Measurements from ENCODE around the gene PPIP5K1.
"Not testable (repeated sequence)": the region's sequence is repeated elsewhere in the genome, so short reads cannot be mapped to it uniquely, and the experiment has no call there.

PPIP5K1 gene

GRCh38 chr15:43538091-43538490 lies 51.9 kb downstream of the PPIP5K1 start:
- Histone ChIP-seq H3K27ac (ENCODE audit: low read depth, low read length) (no peak overlapping the region), H3K9ac (ENCODE audit: low read length) (no peak overlapping the region), H3K27me3 (ENCODE audit: control insufficient read depth in 1 of 2, insufficient read depth in 2 of 2, low read length in 2 of 2) (no peaks in the 10 kb centered on the region), H3K4me3 (ENCODE audit: low read depth in 1 of 2, low read length in 2 of 2) (no peak overlapping the region), H3K36me3 (ENCODE audit: insufficient read depth, low read length) (peaks cover 22% of the 10 kb centered on the region), H3K4me1 (ENCODE audit: insufficient read depth, low read length) (no peaks in the 10 kb centered on the region), H3K9me3 (ENCODE audit: low read length) (no peaks in the 10 kb centered on the region)

GRCh38 chr15:43534897-43535296 lies 55.1 kb downstream of the PPIP5K1 start:
- H3K9ac ChIP-seq (ENCODE audit: low read length), result no peak overlapping the region
- no peak overlapping the region for H3K4me3 ChIP-seq (ENCODE audit: low read depth in 1 of 2, low read length in 2 of 2)
- no peaks in the 10 kb centered on the region for H3K27me3 ChIP-seq (ENCODE audit: control insufficient read depth in 1 of 2, insufficient read depth in 2 of 2, low read length in 2 of 2)
- peaks cover 23% of the 10 kb centered on the region for H3K36me3 ChIP-seq (ENCODE audit: insufficient read depth, low read length)
- no peak overlapping the region for H3K27ac ChIP-seq (ENCODE audit: low read depth, low read length)
- peaks cover 9% of the 10 kb centered on the region for H3K4me1 ChIP-seq (ENCODE audit: insufficient read depth, low read length)
- H3K9me3 ChIP-seq (ENCODE audit: low read length), result no peaks in the 10 kb centered on the region

- not testable (repeated sequence) for H3K4me3 ChIP-seq (ENCODE audit: low read depth in 1 of 2, low read length in 2 of 2); H3K9ac ChIP-seq (ENCODE audit: low read length); H3K9me3 ChIP-seq (ENCODE audit: low read length); H3K27ac ChIP-seq (ENCODE audit: low read depth, low read length); H3K27me3 ChIP-seq (ENCODE audit: control insufficient read depth in 1 of 2, insufficient read depth in 2 of 2, low read length in 2 of 2); H3K4me1 ChIP-seq (ENCODE audit: insufficient read depth, low read length)
- H3K36me3 ChIP-seq (ENCODE audit: insufficient read depth, low read length), result peaks cover 28% of the 10 kb centered on the region
Measured at GRCh38 chr15:43532826-43533225, 57.2 kb downstream of the PPIP5K1 start.

GRCh38 chr15:43531018-43531670 lies 58.9 kb downstream of the PPIP5K1 start:
- Histone ChIP-seq H3K4me3 (ENCODE audit: low read depth in 1 of 2, low read length in 2 of 2) (no peak overlapping the region), H3K4me1 (ENCODE audit: insufficient read depth, low read length) (peaks cover 9% of the 10 kb centered on the region), H3K36me3 (ENCODE audit: insufficient read depth, low read length) (peaks cover 28% of the 10 kb centered on the region), H3K9ac (ENCODE audit: low read length) (no peak overlapping the region), H3K9me3 (ENCODE audit: low read length) (no peaks in the 10 kb centered on the region), H3K27me3 (ENCODE audit: control insufficient read depth in 1 of 2, insufficient read depth in 2 of 2, low read length in 2 of 2) (no peaks in the 10 kb centered on the region), H3K27ac (ENCODE audit: low read depth, low read length) (no peak overlapping the region)

- Histone ChIP-seq H3K27ac (ENCODE audit: low read depth, low read length) (no peak overlapping the region), H3K9ac (ENCODE audit: low read length) (no peak overlapping the region), H3K27me3 (ENCODE audit: control insufficient read depth in 1 of 2, insufficient read depth in 2 of 2, low read length in 2 of 2) (no peaks in the 10 kb centered on the region), H3K9me3 (ENCODE audit: low read length) (no peaks in the 10 kb centered on the region), H3K4me3 (ENCODE audit: low read depth in 1 of 2, low read length in 2 of 2) (no peak overlapping the region), H3K36me3 (ENCODE audit: insufficient read depth, low read length) (peaks cover 27% of the 10 kb centered on the region), H3K4me1 (ENCODE audit: insufficient read depth, low read length) (peaks cover 9% of the 10 kb centered on the region)
Measured at GRCh38 chr15:43529587-43530345, 60.2 kb downstream of the PPIP5K1 start.

GRCh38 chr15:43529141-43529540 lies 60.9 kb downstream of the PPIP5K1 start:
- H3K9ac ChIP-seq (ENCODE audit: low read length), result no peak overlapping the region
- no peaks in the 10 kb centered on the region for H3K9me3 ChIP-seq (ENCODE audit: low read length)
- peaks cover 9% of the 10 kb centered on the region for H3K4me1 ChIP-seq (ENCODE audit: insufficient read depth, low read length)
- no peaks in the 10 kb centered on the region for H3K27me3 ChIP-seq (ENCODE audit: control insufficient read depth in 1 of 2, insufficient read depth in 2 of 2, low read length in 2 of 2)
- no peak overlapping the region for H3K27ac ChIP-seq (ENCODE audit: low read depth, low read length)
- H3K36me3 ChIP-seq (ENCODE audit: insufficient read depth, low read length), result peaks cover 23% of the 10 kb centered on the region
- no peak overlapping the region for H3K4me3 ChIP-seq (ENCODE audit: low read depth in 1 of 2, low read length in 2 of 2)

- no peak overlapping the region for H3K27ac ChIP-seq (ENCODE audit: low read depth, low read length)
- H3K9me3 ChIP-seq (ENCODE audit: low read length), result no peaks in the 10 kb centered on the region
- peaks cover 9% of the 10 kb centered on the region for H3K4me1 ChIP-seq (ENCODE audit: insufficient read depth, low read length)
- no peak overlapping the region for H3K9ac ChIP-seq (ENCODE audit: low read length)
- H3K4me3 ChIP-seq (ENCODE audit: low read depth in 1 of 2, low read length in 2 of 2), result no peak overlapping the region
- peaks cover 23% of the 10 kb centered on the region for H3K36me3 ChIP-seq (ENCODE audit: insufficient read depth, low read length)
- H3K27me3 ChIP-seq (ENCODE audit: control insufficient read depth in 1 of 2, insufficient read depth in 2 of 2, low read length in 2 of 2), result no peaks in the 10 kb centered on the region
Measured at GRCh38 chr15:43528542-43529007, 61.4 kb downstream of the PPIP5K1 start.

GRCh38 chr15:43527802-43528541 lies 62.0 kb downstream of the PPIP5K1 start:
- no peak overlapping the region for H3K9ac ChIP-seq (ENCODE audit: low read length)
- H3K27me3 ChIP-seq (ENCODE audit: control insufficient read depth in 1 of 2, insufficient read depth in 2 of 2, low read length in 2 of 2), result no peaks in the 10 kb centered on the region
- H3K27ac ChIP-seq (ENCODE audit: low read depth, low read length), result no peak overlapping the region
- no peak overlapping the region for H3K4me3 ChIP-seq (ENCODE audit: low read depth in 1 of 2, low read length in 2 of 2)
- H3K36me3 ChIP-seq (ENCODE audit: insufficient read depth, low read length), result peaks cover 29% of the 10 kb centered on the region
- peaks cover 9% of the 10 kb centered on the region for H3K4me1 ChIP-seq (ENCODE audit: insufficient read depth, low read length)
- H3K9me3 ChIP-seq (ENCODE audit: low read length), result no peaks in the 10 kb centered on the region

GRCh38 chr15:43527016-43527801 lies 62.8 kb downstream of the PPIP5K1 start:
- H3K27ac ChIP-seq (ENCODE audit: low read depth, low read length), result no peak overlapping the region
- peaks cover 36% of the 10 kb centered on the region for H3K36me3 ChIP-seq (ENCODE audit: insufficient read depth, low read length)

GRCh38 chr15:43526261-43526930 lies 63.6 kb downstream of the PPIP5K1 start:
- no peak overlapping the region for H3K27ac ChIP-seq (ENCODE audit: low read depth, low read length)
- H3K9me3 ChIP-seq (ENCODE audit: low read length), result no peaks in the 10 kb centered on the region
- peaks cover 2% of the 10 kb centered on the region for H3K4me1 ChIP-seq (ENCODE audit: insufficient read depth, low read length)
- no peak overlapping the region for H3K4me3 ChIP-seq (ENCODE audit: low read depth in 1 of 2, low read length in 2 of 2)
- H3K36me3 ChIP-seq (ENCODE audit: insufficient read depth, low read length), result peaks cover 44% of the 10 kb centered on the region
- no peak overlapping the region for H3K9ac ChIP-seq (ENCODE audit: low read length)
- no peaks in the 10 kb centered on the region for H3K27me3 ChIP-seq (ENCODE audit: control insufficient read depth in 1 of 2, insufficient read depth in 2 of 2, low read length in 2 of 2)

More at GRCh38 chr15:43527016-43527801, 62.8 kb downstream of the PPIP5K1 start:
- no peak overlapping the region for H3K4me3 ChIP-seq (ENCODE audit: low read depth in 1 of 2, low read length in 2 of 2)
- H3K27me3 ChIP-seq (ENCODE audit: control insufficient read depth in 1 of 2, insufficient read depth in 2 of 2, low read length in 2 of 2), result no peaks in the 10 kb centered on the region
- H3K9ac ChIP-seq (ENCODE audit: low read length), result no peak overlapping the region
- H3K9me3 ChIP-seq (ENCODE audit: low read length), result no peaks in the 10 kb centered on the region
- H3K4me1 ChIP-seq (ENCODE audit: insufficient read depth, low read length), result peaks cover 9% of the 10 kb centered on the region
